SU-DHL-6 (cell line): Measurements from ENCODE around the gene PDCD11.
A peak's percentile ranks its signal among the peaks of the same experiment; 100 is the strongest.

Experiments
- H2AFZ ChIP-seq: fragments of 200-600 bp; sonication (generic); 2 replicates; pipeline ENCODE4 v1.6.1; 2014; ENCODE audit warnings: low read depth, mild to moderate bottlenecking, moderate library complexity, mixed read lengths, antibody characterized with exemption, low read length; ENCODE audit not compliant: severe bottlenecking
- H3F3A ChIP-seq: fragments of 200-600 bp; shearing (Covaris generic); 2 replicates; pipeline ENCODE4 v1.6.0; 2016; ENCODE audit warnings: antibody characterized with exemption, mild to moderate bottlenecking; ENCODE audit not compliant: insufficient read depth
- H3K27ac ChIP-seq: fragments of 200-600 bp; sonication (generic); 2 replicates; pipeline ENCODE4 v1.5.1; 2016; ENCODE audit warnings: low read depth, mild to moderate bottlenecking, low read length, moderate library complexity, mixed read lengths
- H3K27me3 ChIP-seq: fragments of 200-600 bp; sonication (generic), shearing (Covaris generic); 2 replicates; pipeline ENCODE4 v1.6.0; 2014; ENCODE audit warnings: mild to moderate bottlenecking, low read length
- H3K36me3 ChIP-seq: fragments of 200-600 bp; sonication (generic); 2 replicates; pipeline ENCODE4 v1.6.1; 2014; ENCODE audit warnings: mild to moderate bottlenecking, low read length, mixed read lengths
- H3K4me2 ChIP-seq: fragments of 300-600, 200-600 bp; shearing (Covaris generic), sonication (generic); 2 replicates; pipeline ENCODE4 v1.6.0; 2014; ENCODE audit warnings: low read length, low read depth, mild to moderate bottlenecking; ENCODE audit not compliant: poor library complexity, severe bottlenecking
- H3K4me3 ChIP-seq: fragments of 200-600 bp; sonication (generic); 2 replicates; pipeline ENCODE4 v1.5.1; 2014; ENCODE audit warnings: antibody characterized with exemption, low read length, mild to moderate bottlenecking, mixed read lengths; ENCODE audit not compliant: insufficient read depth, poor library complexity, severe bottlenecking
- H3K79me2 ChIP-seq: fragments of 200-600 bp; sonication (generic); 2 replicates; pipeline ENCODE4 v1.6.1; 2014; ENCODE audit warnings: mild to moderate bottlenecking, low read length, moderate library complexity; ENCODE audit not compliant: insufficient read depth
- H3K9ac ChIP-seq: fragments of 200-600 bp; sonication (generic); 2 replicates; pipeline ENCODE4 v1.7.0; 2014; ENCODE audit warnings: mild to moderate bottlenecking, low read length
- H3K9me2 ChIP-seq: fragments of 200-600 bp; sonication (generic); replicated peaks from 2 replicates; pipeline ENCODE4 v1.6.1; 2014; ENCODE audit warnings: low read length; ENCODE audit not compliant: insufficient read depth
- H3K9me3 ChIP-seq: fragments of 200-600 bp; sonication (generic); 2 replicates; pipeline ENCODE4 v1.6.1; 2014; ENCODE audit warnings: low read length, mixed read lengths; ENCODE audit not compliant: insufficient read depth
- H4K20me1 ChIP-seq: fragments of 200-600 bp; sonication (generic); 2 replicates; pipeline ENCODE4 v1.6.1; 2014; ENCODE audit warnings: low read depth, mild to moderate bottlenecking, antibody characterized with exemption, low read length, moderate library complexity, mixed read lengths
- EZH2phosphoT487 ChIP-seq: fragments of 200-600 bp; sonication (generic), shearing (Covaris generic); conservative IDR thresholded peaks from 2 replicates; pipeline ENCODE4 v1.6.1; 2018; ENCODE audit warnings: mild to moderate bottlenecking, antibody characterized with exemption, low read length, moderate library complexity, mixed read lengths
- TF ChIP-seq, protein P1 (sequence below): fragments of 200-600 bp; sonication (generic); IDR thresholded peaks from one replicate; pipeline ENCODE4 v1.5.1; 2017; ENCODE audit warnings: antibody characterized with exemption, mild to moderate bottlenecking, low read length, moderate library complexity; ENCODE audit not compliant: insufficient read depth, poor library complexity, severe bottlenecking

PDCD11 gene

DNA sequence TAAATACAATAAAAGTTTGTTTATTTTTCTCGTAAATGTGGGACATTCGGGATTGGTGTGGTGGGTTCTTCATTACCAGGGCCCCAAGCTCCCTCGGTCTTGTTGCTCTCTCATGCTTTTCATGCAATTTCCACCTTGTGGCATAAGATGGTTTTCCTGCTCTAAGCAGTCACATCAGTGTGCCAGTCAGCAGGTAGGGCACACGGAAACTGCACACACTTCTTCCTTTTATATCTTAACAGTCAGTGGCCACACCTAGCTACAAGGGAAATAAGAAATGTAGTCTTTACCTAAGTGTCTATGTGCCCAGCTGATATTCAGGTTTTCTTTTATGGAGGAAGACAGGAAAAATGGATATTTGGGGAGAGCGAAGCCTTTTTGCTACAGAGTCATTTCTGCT lies 22.2 kb upstream of the PDCD11 start:
- H3K79me2 ChIP-seq: peaks cover 25% of the 10 kb centered on the region
- H3F3A ChIP-seq: peaks cover 2% of the 10 kb centered on the region; the same call in 1 of the 2 replicates
- H3K36me3 ChIP-seq: peaks cover 19% of the 10 kb centered on the region
- no peaks in the 10 kb centered on the region for H3K27me3 ChIP-seq
- TF ChIP-seq, protein P1, sequence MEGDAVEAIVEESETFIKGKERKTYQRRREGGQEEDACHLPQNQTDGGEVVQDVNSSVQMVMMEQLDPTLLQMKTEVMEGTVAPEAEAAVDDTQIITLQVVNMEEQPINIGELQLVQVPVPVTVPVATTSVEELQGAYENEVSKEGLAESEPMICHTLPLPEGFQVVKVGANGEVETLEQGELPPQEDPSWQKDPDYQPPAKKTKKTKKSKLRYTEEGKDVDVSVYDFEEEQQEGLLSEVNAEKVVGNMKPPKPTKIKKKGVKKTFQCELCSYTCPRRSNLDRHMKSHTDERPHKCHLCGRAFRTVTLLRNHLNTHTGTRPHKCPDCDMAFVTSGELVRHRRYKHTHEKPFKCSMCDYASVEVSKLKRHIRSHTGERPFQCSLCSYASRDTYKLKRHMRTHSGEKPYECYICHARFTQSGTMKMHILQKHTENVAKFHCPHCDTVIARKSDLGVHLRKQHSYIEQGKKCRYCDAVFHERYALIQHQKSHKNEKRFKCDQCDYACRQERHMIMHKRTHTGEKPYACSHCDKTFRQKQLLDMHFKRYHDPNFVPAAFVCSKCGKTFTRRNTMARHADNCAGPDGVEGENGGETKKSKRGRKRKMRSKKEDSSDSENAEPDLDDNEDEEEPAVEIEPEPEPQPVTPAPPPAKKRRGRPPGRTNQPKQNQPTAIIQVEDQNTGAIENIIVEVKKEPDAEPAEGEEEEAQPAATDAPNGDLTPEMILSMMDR: no peak
- TF ChIP-seq EZH2phosphoT487: no peak
- no peak overlapping the region for H3K4me3 ChIP-seq
- no peak overlapping the region for H3K27ac ChIP-seq
- no peak overlapping the region for H3K9ac ChIP-seq
- H4K20me1 ChIP-seq: no peaks in the 10 kb centered on the region
- H2AFZ ChIP-seq: no peak overlapping the region
- no peak overlapping the region for H3K4me2 ChIP-seq
- H3K9me3 ChIP-seq: no peaks in the 10 kb centered on the region
- no peaks in the 10 kb centered on the region for H3K9me2 ChIP-seq

DNA sequence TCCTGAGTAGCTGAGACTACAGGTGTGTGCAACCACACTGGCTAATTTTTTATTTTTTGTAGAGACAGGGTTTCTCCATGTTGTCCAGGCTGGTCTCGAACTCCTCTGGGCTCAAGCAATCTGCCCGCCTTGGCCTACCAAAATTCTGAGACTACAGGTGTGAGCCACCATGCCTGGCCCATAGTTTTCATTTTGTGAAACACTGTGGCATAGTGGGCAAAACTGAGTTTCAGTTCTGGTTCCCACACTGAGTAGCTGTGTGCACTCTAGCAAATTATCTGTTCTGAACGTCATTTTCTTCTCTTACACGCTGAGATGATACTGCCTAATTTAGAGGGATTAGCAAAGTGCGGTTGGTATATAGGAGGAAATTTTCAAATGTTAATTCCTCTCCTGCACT lies 13.7 kb upstream of the PDCD11 start:
- Histone ChIP-seq H3K9ac (no peak overlapping the region), H3K27me3 (no peaks in the 10 kb centered on the region), H3K4me3 (no peak overlapping the region), H3K27ac (no peak overlapping the region), H3K4me2 (no peak overlapping the region), H3K9me2 (no peaks in the 10 kb centered on the region), H3K79me2 (no peaks in the 10 kb centered on the region), H3K36me3 (peaks cover 12% of the 10 kb centered on the region), H3K9me3 (no peaks in the 10 kb centered on the region), H2AFZ (no peak overlapping the region), H4K20me1 (no peaks in the 10 kb centered on the region), H3F3A (0 out of 2 replicates have a peak, but pooled peaks cover 10% of the 10 kb centered on the region)
- TF ChIP-seq, protein P1: no peak
- TF ChIP-seq EZH2phosphoT487: no peak

DNA sequence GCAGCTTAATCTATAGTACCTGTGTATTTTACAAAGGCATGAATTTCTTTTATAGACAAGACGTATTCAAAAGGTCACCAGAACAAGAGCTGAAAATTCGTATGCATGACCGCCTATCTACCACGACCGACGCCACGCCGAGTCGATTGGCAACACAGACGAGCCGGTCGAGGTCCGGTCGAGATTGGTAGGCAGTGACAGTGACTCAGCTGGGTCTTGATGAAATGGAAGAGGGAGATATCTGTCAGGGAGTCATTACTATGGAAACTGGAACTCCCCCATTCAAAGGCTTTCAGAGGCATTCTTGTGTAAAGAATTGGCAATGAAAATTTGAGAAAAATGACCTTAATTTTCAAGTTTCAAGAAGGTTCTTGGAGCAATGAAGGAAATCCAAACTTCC lies 2.2 kb upstream of the PDCD11 start:
- Histone ChIP-seq H4K20me1 (no peaks in the 10 kb centered on the region), H3K27me3 (no peaks in the 10 kb centered on the region), H3K4me3 (no peak overlapping the region), H3F3A (peaks cover 4% of the 10 kb centered on the region; the same call in 1 of the 2 replicates), H3K36me3 (peaks cover 4% of the 10 kb centered on the region; the same call in 1 of the 2 replicates), H3K9ac (no peak overlapping the region), H2AFZ (no peak overlapping the region), H3K79me2 (peaks cover 56% of the 10 kb centered on the region), H3K9me3 (no peaks in the 10 kb centered on the region), H3K9me2 (no peaks in the 10 kb centered on the region), H3K4me2 (peak overlapping the region; percentile 92), H3K27ac (no peak overlapping the region)
- TF ChIP-seq, protein P1: no peak
- TF ChIP-seq EZH2phosphoT487: no peak
